IMR-90 (cell line): ENCODE results near the gene LIN37. TPM values are rescaled to one million over a fixed set of nuclear protein-coding genes. Genes with fewer than 3 reads are reported as not detected.

Experiments used
- ATAC-seq: fragments of 200-7000 bp; cut with Tn5 transposase; 2 replicates; pipeline ENCODE4 v1.9.1; 2020; ENCODE audit warnings: low read depth, mild to moderate bottlenecking, moderate library complexity
- BruUV-seq: library from RNA; stranded (reverse); fragments of 400-500 nt; replicated peaks from 2 replicates; lab custom pipeline; 2021; lab: Mats Ljungman, UMichigan
- CTCF ChIA-PET: fragments of 300-600 bp; formaldehyde crosslinking; extraction: SDS; loops from one replicate; lab custom pipeline; 2021; ENCODE audit warnings: antibody characterized with exemption; lab: Yijun Ruan, JAX
- POLR2A ChIA-PET: fragments of 300-600 bp; sonication (Branson Sonifier 250); formaldehyde crosslinking; loops from one replicate; lab custom pipeline; 2022; ENCODE audit warnings: antibody characterized with exemption; ENCODE audit not compliant: unreplicated experiment; lab: Charles Lee
- DNase-seq: peaks from one replicate; pipeline ENCODE4 v3.0.0; 2013
- H2AFZ ChIP-seq: replicated peaks from 2 replicates; pipeline ENCODE3; 2013; ENCODE audit warnings: low read length, mild to moderate bottlenecking; ENCODE audit not compliant: poor library complexity
- H2AK5ac ChIP-seq: 2 replicates; pipeline ENCODE4 v1.6.1; 2013; ENCODE audit warnings: low read depth, low read length, inconsistent platforms
- H2AK9ac ChIP-seq: replicated peaks from 2 replicates; pipeline ENCODE3; 2013; ENCODE audit warnings: mild to moderate bottlenecking, low read depth, low read length, moderate library complexity; ENCODE audit not compliant: poor library complexity
- H2BK120ac ChIP-seq: 2 replicates; pipeline ENCODE4 v1.6.1; 2013; ENCODE audit warnings: low read depth, low read length, inconsistent platforms
- H2BK15ac ChIP-seq: 3 replicates; pipeline ENCODE4 v1.6.1; 2013; ENCODE audit warnings: low read depth, low read length, inconsistent platforms
- H2BK20ac ChIP-seq: 2 replicates; pipeline ENCODE4 v1.6.1; 2013; ENCODE audit warnings: low read depth, mild to moderate bottlenecking, inconsistent platforms, low read length, moderate library complexity
- H2BK5ac ChIP-seq: 2 replicates; pipeline ENCODE4 v1.6.1; 2013; ENCODE audit warnings: mild to moderate bottlenecking, low read depth, low read length, inconsistent platforms; ENCODE audit not compliant: poor library complexity, severe bottlenecking
- H3K14ac ChIP-seq: replicated peaks from 2 replicates; pipeline ENCODE4 v1.6.1; 2013; ENCODE audit warnings: low read depth, low read length, inconsistent platforms
- H3K18ac ChIP-seq: 2 replicates; pipeline ENCODE4 v1.6.1; 2013; ENCODE audit warnings: low read depth, low read length, control low read depth
- H3K23ac ChIP-seq: 2 replicates; pipeline ENCODE4 v1.6.1; 2013; ENCODE audit warnings: low read depth, low read length, inconsistent platforms
- H3K27ac ChIP-seq: 2 replicates; pipeline ENCODE4 v1.5.1; 2013; ENCODE audit warnings: mild to moderate bottlenecking, control low read depth, low read length; ENCODE audit not compliant: insufficient read depth
- H3K27me3 ChIP-seq: 2 replicates; pipeline ENCODE4 v1.6.1; 2013; ENCODE audit warnings: low read length; ENCODE audit not compliant: control insufficient read depth, insufficient read depth
- H3K36me3 ChIP-seq: 2 replicates; pipeline ENCODE4 v1.6.1; 2013; ENCODE audit warnings: low read length, mixed read lengths; ENCODE audit not compliant: control insufficient read depth, insufficient read depth
- H3K4ac ChIP-seq: 2 replicates; pipeline ENCODE4 v1.6.1; 2013; ENCODE audit warnings: low read depth, low read length, inconsistent platforms
- H3K4me1 ChIP-seq: 2 replicates; pipeline ENCODE4 v1.6.1; 2013; ENCODE audit warnings: low read length, mixed read lengths; ENCODE audit not compliant: control insufficient read depth, insufficient read depth
- H3K4me2 ChIP-seq: 2 replicates; pipeline ENCODE4 v1.6.1; 2013; ENCODE audit warnings: low read depth, mild to moderate bottlenecking, control low read depth, low read length, moderate library complexity
- H3K4me3 ChIP-seq: 2 replicates; pipeline ENCODE4 v1.5.1; 2013; ENCODE audit warnings: low read depth, mild to moderate bottlenecking, control low read depth, low read length, moderate library complexity; ENCODE audit not compliant: insufficient read depth
- H3K56ac ChIP-seq: 2 replicates; pipeline ENCODE4 v1.6.1; 2013; ENCODE audit warnings: low read length, inconsistent platforms; ENCODE audit not compliant: insufficient read depth; ENCODE audit errors: extremely low read depth
- H3K79me1 ChIP-seq, 2 experiments: 2 replicates each; pipeline ENCODE4 v1.6.1; 2013; ENCODE audit warnings: low read length in 2 of 2, inconsistent platforms in 1 of 2, low read depth in 1 of 2
- H3K9ac ChIP-seq: 2 replicates; pipeline ENCODE4 v1.6.1; 2013; ENCODE audit warnings: low read depth, low read length, control low read depth
- H3K9me1 ChIP-seq: 2 replicates; pipeline ENCODE4 v1.6.1; 2013; ENCODE audit warnings: low read length, inconsistent platforms; ENCODE audit not compliant: insufficient read depth
- H3K9me3 ChIP-seq: 2 replicates; pipeline ENCODE4 v1.6.1; 2013; ENCODE audit warnings: low read length; ENCODE audit not compliant: control insufficient read depth, insufficient read depth
- H4K20me1 ChIP-seq: 2 replicates; pipeline ENCODE4 v1.6.1; 2013; ENCODE audit warnings: low read length, inconsistent platforms; ENCODE audit not compliant: insufficient read depth
- H4K5ac ChIP-seq: 2 replicates; pipeline ENCODE4 v1.6.1; 2013; ENCODE audit warnings: mild to moderate bottlenecking, low read depth, low read length, control low read depth
- H4K8ac ChIP-seq, 2 experiments: 2 replicates each; pipeline ENCODE4 v1.6.1; 2013; ENCODE audit warnings: low read depth in 2 of 2, low read length in 2 of 2, control low read depth in 1 of 2, inconsistent platforms in 1 of 2
- H4K91ac ChIP-seq: 2 replicates; pipeline ENCODE4 v1.6.1; 2013; ENCODE audit warnings: low read depth, low read length, inconsistent platforms; ENCODE audit not compliant: insufficient read depth
- BHLHE40 ChIP-seq: fragments of 150-350 bp; IDR thresholded peaks from 2 replicates; pipeline ENCODE4 v1.6.1; 2016; ENCODE audit warnings: mild to moderate bottlenecking, low read depth, low read length
- CEBPB ChIP-seq: IDR thresholded peaks from 2 replicates; pipeline ENCODE4 v1.6.1; 2012; ENCODE audit warnings: low read depth, low read length, improper control_type of control experiment
- CHD1 ChIP-seq: IDR thresholded peaks from 2 replicates; pipeline ENCODE4 v1.6.1; 2012; ENCODE audit warnings: low read depth, low read length, improper control_type of control experiment
- FOS ChIP-seq: fragments of 150-350 bp; IDR thresholded peaks from 2 replicates; pipeline ENCODE4 v1.6.1; 2016; ENCODE audit warnings: low read depth, low read length
- MAFK ChIP-seq: IDR thresholded peaks from 2 replicates; pipeline ENCODE4 v1.6.1; 2012; ENCODE audit warnings: low read depth, low read length, improper control_type of control experiment
- MXI1 ChIP-seq: IDR thresholded peaks from 2 replicates; pipeline ENCODE4 v1.6.1; 2012; ENCODE audit warnings: low read depth, mild to moderate bottlenecking, low read length, moderate library complexity, borderline replicate concordance
- NFE2L2 ChIP-seq: fragments of 150-350 bp; IDR thresholded peaks from 2 replicates; pipeline ENCODE4 v1.6.1; 2016; ENCODE audit warnings: low read depth, mild to moderate bottlenecking, low read length
- POLR2A ChIP-seq: IDR thresholded peaks from 2 replicates; pipeline ENCODE4 v1.6.1; 2012; ENCODE audit warnings: mild to moderate bottlenecking, low read depth, low read length
- SMC3 ChIP-seq: fragments of 150-350 bp; IDR thresholded peaks from 2 replicates; pipeline ENCODE4 v1.6.1; 2016; ENCODE audit warnings: low read depth, mild to moderate bottlenecking, antibody characterized with exemption, low read length, moderate library complexity
- WGBS, 2 experiments: methylation state at CpG; one replicate each; pipeline versions ENCODE4 v1.1.5 to v1.1.7; 2013; ENCODE audit warnings: missing lambda C conversion rate in 2 of 2; ENCODE audit not compliant: insufficient read length in 1 of 2; ENCODE audit errors: extremely low coverage in 2 of 2; 5-methylcytosine and 5-hydroxymethylcytosine counted together
- dilution Hi-C: fragments of 300-500 bp; cut with HindIII; formaldehyde crosslinking; loops from one replicate; pipeline ENCODE4 v1.14.3; 2018; ENCODE audit warnings: low sequenced_read_pairs; ENCODE audit not compliant: unreplicated experiment
- in situ Hi-C: fragments of 300-500 bp; cut with MboI; formaldehyde crosslinking; loops from 3 replicates; pipeline ENCODE4 v1.14.3; 2019; ENCODE audit warnings: low sequenced_read_pairs, inconsistent platforms, mixed read lengths
- intact Hi-C: fragments of 100-400 bp; cut with micrococcal nuclease; formaldehyde crosslinking; loops from 2 replicates; pipeline ENCODE4 v1.10.0; 2022
- polyA plus RNA-seq, 3 experiments: library from polyadenylated mRNA; depleted of rRNA; stranded (reverse); fragments of >200 nt; gene quantifications; 2 replicates each; pipeline ENCODE4 v1.2.3, GENCODE V29; 2012; ENCODE audit warnings: low replicate concordance in 1 of 3
- total RNA-seq: library from RNA; depleted of rRNA; stranded (reverse); fragments of >200 nt; gene quantifications from 2 replicates; pipeline ENCODE4 v1.2.3, GENCODE V29; 2012
- TF ChIP-seq, protein P1 (sequence below): fragments of 150-350 bp; IDR thresholded peaks from 2 replicates; pipeline ENCODE4 v1.6.1; 2017; ENCODE audit warnings: mild to moderate bottlenecking, antibody characterized with exemption, low read length, low read depth
- TF ChIP-seq, protein P2 (sequence below): fragments of 150-350 bp; IDR thresholded peaks from 2 replicates; pipeline ENCODE4 v1.6.1; 2016; ENCODE audit warnings: low read depth, mild to moderate bottlenecking, low read length, moderate library complexity, borderline replicate concordance
- TF ChIP-seq, protein P3 (sequence below): conservative IDR thresholded peaks from 2 replicates; pipeline ENCODE4 v1.5.1; 2012; ENCODE audit warnings: mild to moderate bottlenecking, low read depth, low read length, improper control_type of control experiment

The LIN37 gene
- total and polyA plus RNA-seq, 2 of the 4 experiments (the other 2 are of a cell fraction), result 12.7 to 23.1 TPM

DNA sequence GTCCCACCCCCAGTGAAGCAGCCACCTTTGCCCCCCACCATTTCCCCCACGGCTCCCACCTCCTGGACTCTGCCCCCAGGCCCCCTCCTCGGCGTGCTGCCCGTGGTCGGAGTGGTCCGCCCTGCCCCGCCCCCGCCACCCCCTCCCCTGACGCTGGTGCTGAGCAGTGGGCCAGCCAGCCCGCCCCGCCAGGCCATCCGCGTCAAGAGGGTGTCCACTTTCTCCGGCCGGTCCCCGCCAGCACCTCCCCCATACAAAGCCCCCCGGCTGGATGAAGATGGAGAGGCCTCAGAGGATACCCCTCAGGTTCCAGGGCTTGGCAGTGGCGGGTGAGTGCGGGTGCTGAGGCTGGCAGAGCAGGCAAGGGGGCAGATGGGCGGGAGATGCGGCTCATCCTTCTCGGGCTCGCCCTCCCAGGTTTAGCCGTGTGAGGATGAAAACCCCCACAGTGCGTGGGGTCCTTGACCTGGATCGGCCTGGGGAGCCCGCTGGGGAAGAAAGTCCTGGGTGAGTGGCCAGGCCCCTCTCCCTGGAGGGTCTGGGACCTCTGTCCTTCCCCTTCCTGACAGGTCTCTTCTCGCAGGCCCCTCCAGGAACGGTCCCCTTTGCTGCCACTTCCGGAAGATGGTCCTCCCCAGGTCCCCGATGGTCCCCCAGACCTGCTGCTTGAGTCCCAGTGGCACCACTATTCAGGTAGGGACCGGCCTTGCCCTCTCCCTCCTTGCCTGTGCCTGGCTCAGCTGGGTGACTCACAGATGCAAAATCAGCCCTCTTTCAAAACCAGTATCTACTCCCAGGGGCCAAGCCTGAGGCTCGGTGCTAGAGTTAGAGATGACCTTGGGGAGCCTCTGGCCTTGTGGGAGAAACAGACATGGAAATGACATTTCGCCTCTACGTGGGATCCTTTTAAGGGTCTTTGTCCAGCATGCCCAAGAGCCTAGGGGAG, 14.9 kb upstream of the LIN37 start:
- in situ Hi-C loops, result no loop called here
- H2BK15ac ChIP-seq, result no peak overlapping the region
- H3K4me2 ChIP-seq, result no peak overlapping the region
- H4K8ac ChIP-seq, result no peak overlapping the region
- H3K27ac ChIP-seq, result no peak overlapping the region
- no peak overlapping the region for H4K5ac ChIP-seq
- no peak overlapping the region for H3K4ac ChIP-seq
- H3K56ac ChIP-seq, result no peak overlapping the region
- no peaks in the 10 kb centered on the region for H3K4me1 ChIP-seq
- no peak overlapping the region for H2BK20ac ChIP-seq
- no peak overlapping the region for H4K91ac ChIP-seq
- no TSS peak for BruUV-seq
- ChIA-PET POLR2A (no interaction called here), CTCF (no interaction called here)
- peaks cover 9% of the 10 kb centered on the region for H4K20me1 ChIP-seq
- H3K27me3 ChIP-seq, result no peaks in the 10 kb centered on the region
- DNase-seq, result no peak
- no peak overlapping the region for H2BK120ac ChIP-seq
- no peak overlapping the region for H2AK5ac ChIP-seq
- H3K9ac ChIP-seq, result no peak overlapping the region
- H3K9me3 ChIP-seq, result no peaks in the 10 kb centered on the region
- no peak overlapping the region for H2BK5ac ChIP-seq
- H3K79me1 ChIP-seq, result peaks cover 0 to 20% of the 10 kb centered on the region in 2 experiments; a peak in 3 of 4 replicates
- no peak for ATAC-seq
- no peak overlapping the region for H3K14ac ChIP-seq
- H2AFZ ChIP-seq, result no peak overlapping the region
- peaks cover 90% of the 10 kb centered on the region for H3K36me3 ChIP-seq
- WGBS, 2 experiments, result 97% methylated on average over 10 of the region's 35 CpGs; no CpG with 5 or more reads in 1 of the 2 experiments
- intact Hi-C loops, result no loop called here
- no peak overlapping the region for H2AK9ac ChIP-seq
- no peaks in the 10 kb centered on the region for H3K9me1 ChIP-seq
- dilution Hi-C loops, result no loop called here
- no peak overlapping the region for H3K23ac ChIP-seq
- no peak overlapping the region for H3K18ac ChIP-seq
- H3K4me3 ChIP-seq, result no peak overlapping the region
- TF ChIP-seq BHLHE40 (no peak), MAFK (no peak), CEBPB (no peak), SMC3 (no peak), NFE2L2 (no peak), CHD1 (no peak), POLR2A (no peak), FOS (no peak), MXI1 (no peak)
- TF ChIP-seq, protein P1, sequence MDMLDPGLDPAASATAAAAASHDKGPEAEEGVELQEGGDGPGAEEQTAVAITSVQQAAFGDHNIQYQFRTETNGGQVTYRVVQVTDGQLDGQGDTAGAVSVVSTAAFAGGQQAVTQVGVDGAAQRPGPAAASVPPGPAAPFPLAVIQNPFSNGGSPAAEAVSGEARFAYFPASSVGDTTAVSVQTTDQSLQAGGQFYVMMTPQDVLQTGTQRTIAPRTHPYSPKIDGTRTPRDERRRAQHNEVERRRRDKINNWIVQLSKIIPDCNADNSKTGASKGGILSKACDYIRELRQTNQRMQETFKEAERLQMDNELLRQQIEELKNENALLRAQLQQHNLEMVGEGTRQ, result no peak
- TF ChIP-seq, protein P2, sequence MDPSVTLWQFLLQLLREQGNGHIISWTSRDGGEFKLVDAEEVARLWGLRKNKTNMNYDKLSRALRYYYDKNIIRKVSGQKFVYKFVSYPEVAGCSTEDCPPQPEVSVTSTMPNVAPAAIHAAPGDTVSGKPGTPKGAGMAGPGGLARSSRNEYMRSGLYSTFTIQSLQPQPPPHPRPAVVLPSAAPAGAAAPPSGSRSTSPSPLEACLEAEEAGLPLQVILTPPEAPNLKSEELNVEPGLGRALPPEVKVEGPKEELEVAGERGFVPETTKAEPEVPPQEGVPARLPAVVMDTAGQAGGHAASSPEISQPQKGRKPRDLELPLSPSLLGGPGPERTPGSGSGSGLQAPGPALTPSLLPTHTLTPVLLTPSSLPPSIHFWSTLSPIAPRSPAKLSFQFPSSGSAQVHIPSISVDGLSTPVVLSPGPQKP, result no peak
- TF ChIP-seq, protein P3, sequence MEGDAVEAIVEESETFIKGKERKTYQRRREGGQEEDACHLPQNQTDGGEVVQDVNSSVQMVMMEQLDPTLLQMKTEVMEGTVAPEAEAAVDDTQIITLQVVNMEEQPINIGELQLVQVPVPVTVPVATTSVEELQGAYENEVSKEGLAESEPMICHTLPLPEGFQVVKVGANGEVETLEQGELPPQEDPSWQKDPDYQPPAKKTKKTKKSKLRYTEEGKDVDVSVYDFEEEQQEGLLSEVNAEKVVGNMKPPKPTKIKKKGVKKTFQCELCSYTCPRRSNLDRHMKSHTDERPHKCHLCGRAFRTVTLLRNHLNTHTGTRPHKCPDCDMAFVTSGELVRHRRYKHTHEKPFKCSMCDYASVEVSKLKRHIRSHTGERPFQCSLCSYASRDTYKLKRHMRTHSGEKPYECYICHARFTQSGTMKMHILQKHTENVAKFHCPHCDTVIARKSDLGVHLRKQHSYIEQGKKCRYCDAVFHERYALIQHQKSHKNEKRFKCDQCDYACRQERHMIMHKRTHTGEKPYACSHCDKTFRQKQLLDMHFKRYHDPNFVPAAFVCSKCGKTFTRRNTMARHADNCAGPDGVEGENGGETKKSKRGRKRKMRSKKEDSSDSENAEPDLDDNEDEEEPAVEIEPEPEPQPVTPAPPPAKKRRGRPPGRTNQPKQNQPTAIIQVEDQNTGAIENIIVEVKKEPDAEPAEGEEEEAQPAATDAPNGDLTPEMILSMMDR, result no peak
